ENCODE results near the gene ASCC1.

GRCh38 chr10:72105710-72106109 lies 110.4 kb downstream of the ASCC1 start:
- TF ChIP-seq, protein P1, sequence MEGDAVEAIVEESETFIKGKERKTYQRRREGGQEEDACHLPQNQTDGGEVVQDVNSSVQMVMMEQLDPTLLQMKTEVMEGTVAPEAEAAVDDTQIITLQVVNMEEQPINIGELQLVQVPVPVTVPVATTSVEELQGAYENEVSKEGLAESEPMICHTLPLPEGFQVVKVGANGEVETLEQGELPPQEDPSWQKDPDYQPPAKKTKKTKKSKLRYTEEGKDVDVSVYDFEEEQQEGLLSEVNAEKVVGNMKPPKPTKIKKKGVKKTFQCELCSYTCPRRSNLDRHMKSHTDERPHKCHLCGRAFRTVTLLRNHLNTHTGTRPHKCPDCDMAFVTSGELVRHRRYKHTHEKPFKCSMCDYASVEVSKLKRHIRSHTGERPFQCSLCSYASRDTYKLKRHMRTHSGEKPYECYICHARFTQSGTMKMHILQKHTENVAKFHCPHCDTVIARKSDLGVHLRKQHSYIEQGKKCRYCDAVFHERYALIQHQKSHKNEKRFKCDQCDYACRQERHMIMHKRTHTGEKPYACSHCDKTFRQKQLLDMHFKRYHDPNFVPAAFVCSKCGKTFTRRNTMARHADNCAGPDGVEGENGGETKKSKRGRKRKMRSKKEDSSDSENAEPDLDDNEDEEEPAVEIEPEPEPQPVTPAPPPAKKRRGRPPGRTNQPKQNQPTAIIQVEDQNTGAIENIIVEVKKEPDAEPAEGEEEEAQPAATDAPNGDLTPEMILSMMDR (IDR thresholded peaks at IDR 0.05): no peak
- no peak for TF ChIP-seq EZH2phosphoT487 (IDR thresholded peaks at IDR 0.05)

All from neural progenitor cell (in vitro differentiated cells).